ENCODE results near the gene TUNAR.

The TUNAR gene

GRCh38 chr14:95931384-95931783 lies 54.8 kb downstream of the TUNAR start:
- in situ Hi-C loops (cut with HindIII; ENCODE audit: low sequenced_read_pairs), result no loop called here
- TF ChIP-seq CTCF (IDR thresholded peaks at IDR 0.05; ENCODE audit: low read depth, low read length), result no peak
- H3K4me3 ChIP-seq (ENCODE audit: low read depth, low read length), result no peak overlapping the region
- no peak for DNase-seq (ENCODE audit: low read depth, low spot score)

- in situ Hi-C loops (cut with HindIII; ENCODE audit: low sequenced_read_pairs), result no loop called here
- peak; percentile 9 for DNase-seq (ENCODE audit: low read depth, low spot score)
- no peak overlapping the region for H3K4me3 ChIP-seq (ENCODE audit: low read depth, low read length)
- TF ChIP-seq CTCF (IDR thresholded peaks at IDR 0.05; ENCODE audit: low read depth, low read length), result no peak
Measured at GRCh38 chr14:95935228-95935822, 58.7 kb downstream of the TUNAR start.

- TF ChIP-seq CTCF (IDR thresholded peaks at IDR 0.05; ENCODE audit: low read depth, low read length), result no peak
- H3K4me3 ChIP-seq (ENCODE audit: low read depth, low read length), result no peak overlapping the region
- DNase-seq (ENCODE audit: low read depth, low spot score), result no peak
- in situ Hi-C loops (cut with HindIII; ENCODE audit: low sequenced_read_pairs), result no loop called here
Measured at GRCh38 chr14:95936041-95936440, 59.4 kb downstream of the TUNAR start.

GRCh38 chr14:95939335-95939734 lies 62.7 kb downstream of the TUNAR start:
- DNase-seq (ENCODE audit: low read depth, low spot score), result no peak
- in situ Hi-C loops (cut with HindIII; ENCODE audit: low sequenced_read_pairs), result no loop called here
- no peak for TF ChIP-seq CTCF (IDR thresholded peaks at IDR 0.05; ENCODE audit: low read depth, low read length)
- no peak overlapping the region for H3K4me3 ChIP-seq (ENCODE audit: low read depth, low read length)

- no peak overlapping the region for H3K4me3 ChIP-seq (ENCODE audit: low read depth, low read length)
- no peak for TF ChIP-seq CTCF (IDR thresholded peaks at IDR 0.05; ENCODE audit: low read depth, low read length)
- in situ Hi-C loops (cut with HindIII; ENCODE audit: low sequenced_read_pairs), result no loop called here
Measured at GRCh38 chr14:95941897-95942296, 65.3 kb downstream of the TUNAR start.

GRCh38 chr14:95943699-95944098 lies 67.1 kb downstream of the TUNAR start:
- no peak overlapping the region for H3K4me3 ChIP-seq (ENCODE audit: low read depth, low read length)
- DNase-seq (ENCODE audit: low read depth, low spot score), result no peak
- in situ Hi-C loops (cut with HindIII; ENCODE audit: low sequenced_read_pairs), result no loop called here
- TF ChIP-seq CTCF (IDR thresholded peaks at IDR 0.05; ENCODE audit: low read depth, low read length), result no peak

More at GRCh38 chr14:95941897-95942296, 65.3 kb downstream of the TUNAR start:
- no peak for DNase-seq (ENCODE audit: low read depth, low spot score)

Data from astrocyte of the spinal cord (primary cell).